Activated CD8-positive, alpha-beta memory T cell treated with anti-CD3 and anti-CD28 coated beads, Interleukin-2, amount 50 U/mL, for 1 hour (primary cell): Measurements from ENCODE around the gene MAP7D2.
A peak's percentile ranks its signal among the peaks of the same experiment; 100 is the strongest.

Source experiments
- DNase-seq: peaks from one replicate; pipeline ENCODE4 v3.0.0-alpha.2; 2020; ENCODE audit errors: extremely low read depth

Gene MAP7D2

DNA sequence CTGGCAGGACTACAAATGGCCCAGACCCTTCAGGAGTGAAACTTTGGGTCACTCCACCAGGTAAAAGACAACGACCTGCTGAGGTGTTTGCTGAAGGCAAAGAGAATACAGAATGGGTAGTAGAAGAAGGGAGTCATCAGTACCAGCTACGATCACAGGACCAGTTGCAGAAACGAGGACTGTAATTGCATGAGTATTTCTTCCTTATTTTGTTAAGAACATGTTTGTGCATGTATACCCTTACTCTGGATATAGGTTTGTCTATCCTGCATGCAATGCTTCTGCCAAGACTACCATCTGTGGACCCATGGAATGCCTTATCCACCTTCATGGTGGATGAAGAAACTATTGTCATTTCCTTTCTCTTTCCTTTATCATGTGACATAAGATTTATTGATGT lies 77.7 kb downstream of the MAP7D2 start:
- DNase-seq = no peak

DNA sequence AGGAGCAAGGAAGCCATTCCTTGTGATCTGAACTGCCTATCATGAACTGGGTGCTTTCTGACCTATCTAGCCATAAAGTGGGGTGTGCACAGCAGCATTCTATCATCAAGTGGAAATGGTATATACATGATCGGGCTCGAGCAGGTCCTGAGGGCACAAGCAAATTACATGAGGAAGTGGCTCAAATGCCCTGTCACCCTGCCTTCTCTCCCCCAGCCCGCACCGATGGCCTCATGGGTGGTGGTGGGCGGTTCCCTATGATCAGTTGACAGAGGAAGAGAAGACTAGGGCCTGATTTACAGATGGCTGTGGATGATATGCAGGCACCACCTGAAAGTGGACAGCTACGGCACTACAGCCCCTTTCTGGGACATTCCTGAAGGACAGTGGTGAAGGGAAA lies 79.5 kb downstream of the MAP7D2 start:
- no peak for DNase-seq

DNA sequence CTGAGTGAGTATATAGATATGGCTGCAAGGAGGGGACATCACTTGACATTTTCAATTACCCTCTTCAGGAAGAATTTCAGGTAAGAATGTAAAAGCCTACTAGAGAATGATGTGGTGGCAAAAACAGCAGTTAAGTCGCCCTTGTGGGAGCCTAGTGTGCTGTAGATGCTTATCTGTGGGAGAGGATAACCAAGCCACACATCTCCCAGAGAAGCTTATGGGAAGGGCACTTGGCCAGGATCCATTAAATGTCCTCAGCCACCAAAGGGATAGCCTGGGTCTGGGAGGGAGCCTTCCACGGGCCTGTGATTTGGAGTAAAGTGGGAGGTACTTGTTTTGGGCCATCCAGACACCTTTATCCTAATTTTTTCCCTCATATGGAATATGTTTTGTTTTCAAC lies 84.5 kb downstream of the MAP7D2 start:
- no peak for DNase-seq

DNA sequence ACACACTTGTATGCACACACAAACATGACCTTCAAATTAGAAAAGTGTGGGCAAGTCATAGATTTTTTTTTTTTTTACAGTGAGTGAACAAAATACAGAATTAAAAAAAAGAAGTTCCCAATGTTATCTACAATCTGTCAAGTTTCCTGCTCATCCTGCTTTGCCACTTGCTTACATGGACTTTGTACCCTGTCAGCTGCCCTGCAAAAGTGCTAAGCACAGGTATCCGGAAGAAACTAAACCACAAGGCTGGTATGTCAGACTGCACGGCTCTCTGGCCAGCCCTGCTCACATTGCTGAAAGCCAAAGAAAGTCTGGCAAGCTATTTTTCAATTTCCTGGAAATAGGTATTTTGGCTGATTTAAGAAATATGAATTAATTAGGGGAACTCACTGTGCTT lies 87.0 kb downstream of the MAP7D2 start:
- DNase-seq = no peak

DNA sequence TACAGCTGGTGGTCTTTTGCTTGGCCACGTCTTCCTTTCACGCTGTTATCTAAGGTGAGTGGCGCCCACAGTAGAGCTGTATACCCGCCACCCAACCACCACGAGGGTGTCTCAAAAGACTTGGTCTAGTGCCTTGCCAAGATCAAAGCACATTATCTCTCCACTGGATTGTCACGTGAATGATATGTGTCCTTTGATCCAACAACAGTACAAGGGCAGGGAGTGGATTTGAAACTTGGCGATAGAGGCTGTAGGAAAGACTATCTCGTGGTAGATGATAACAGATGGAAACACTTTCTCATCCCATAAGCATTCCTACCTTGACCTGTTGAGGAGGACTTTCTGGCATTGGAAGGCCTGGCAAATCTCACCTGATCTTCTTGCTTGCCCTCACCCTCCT lies 88.1 kb downstream of the MAP7D2 start:
- DNase-seq = no peak

DNA sequence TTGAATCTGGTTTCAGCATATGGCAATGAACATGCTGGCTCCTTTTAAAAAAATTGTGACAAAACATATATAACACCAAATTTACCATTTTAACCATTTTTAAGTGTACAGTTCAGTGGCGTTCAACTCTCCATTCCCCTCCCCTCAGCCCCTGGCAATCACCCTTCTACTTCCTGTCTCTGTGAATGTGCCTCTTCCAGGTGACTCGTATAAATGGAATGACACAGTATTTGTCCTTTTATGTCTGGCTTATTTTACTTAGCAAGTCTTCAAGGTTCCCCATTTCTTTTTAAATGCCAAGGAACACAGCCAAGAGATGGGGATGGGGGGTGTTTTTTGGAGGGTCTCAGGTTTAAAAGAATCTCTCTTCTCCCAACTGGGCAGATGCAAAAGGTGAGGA lies 90.4 kb downstream of the MAP7D2 start:
- DNase-seq = no peak

DNA sequence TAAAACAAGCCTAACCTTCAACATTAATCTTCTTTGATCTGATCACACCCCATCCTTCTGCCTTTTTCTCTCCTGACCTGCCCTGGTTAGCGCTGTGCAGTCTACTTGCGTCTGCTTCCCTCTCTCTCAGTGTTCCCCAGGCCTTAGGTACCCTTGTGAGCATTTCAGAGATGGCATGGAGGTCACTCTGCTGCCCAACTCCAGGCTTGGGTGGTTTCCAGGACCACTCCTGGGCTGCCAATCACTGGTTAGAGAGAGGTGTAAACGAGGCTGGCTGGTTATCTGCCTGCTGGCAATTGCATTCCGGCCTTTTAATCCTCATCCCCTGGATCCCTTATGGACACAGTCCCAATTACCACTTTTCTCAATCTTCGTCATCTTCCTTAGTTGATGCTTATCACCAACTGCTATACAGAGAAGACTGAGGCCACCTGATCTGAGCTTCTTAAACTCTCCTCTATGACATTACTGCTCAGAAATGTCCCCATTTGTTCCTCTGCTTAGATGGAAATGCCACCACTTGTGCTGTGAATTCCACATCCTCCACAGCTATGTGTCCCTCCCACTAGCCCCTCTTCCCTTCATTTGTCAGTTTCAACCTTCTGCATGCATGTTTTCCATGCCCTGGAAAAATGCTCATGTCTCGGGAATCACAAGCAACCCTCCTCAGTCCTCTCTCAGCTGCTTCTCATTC lies 96.9 kb downstream of the MAP7D2 start:
- DNase-seq = no peak

DNA sequence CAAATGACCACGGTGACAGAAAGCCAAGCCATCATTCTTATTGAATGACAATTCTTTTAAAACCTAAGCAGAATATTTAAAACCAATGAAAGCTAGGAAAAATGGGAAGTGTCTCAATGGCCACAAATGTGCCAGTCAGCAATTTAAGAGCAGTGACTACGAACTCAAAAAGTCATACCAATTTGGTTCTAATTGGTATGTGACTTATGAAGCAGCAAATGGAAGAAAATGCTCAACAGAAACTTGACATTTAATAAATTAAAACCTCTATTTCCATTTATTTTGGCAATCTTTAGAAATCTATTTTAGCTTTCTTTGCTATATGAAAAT lies 100.1 kb downstream of the MAP7D2 start:
- no peak for DNase-seq

DNA sequence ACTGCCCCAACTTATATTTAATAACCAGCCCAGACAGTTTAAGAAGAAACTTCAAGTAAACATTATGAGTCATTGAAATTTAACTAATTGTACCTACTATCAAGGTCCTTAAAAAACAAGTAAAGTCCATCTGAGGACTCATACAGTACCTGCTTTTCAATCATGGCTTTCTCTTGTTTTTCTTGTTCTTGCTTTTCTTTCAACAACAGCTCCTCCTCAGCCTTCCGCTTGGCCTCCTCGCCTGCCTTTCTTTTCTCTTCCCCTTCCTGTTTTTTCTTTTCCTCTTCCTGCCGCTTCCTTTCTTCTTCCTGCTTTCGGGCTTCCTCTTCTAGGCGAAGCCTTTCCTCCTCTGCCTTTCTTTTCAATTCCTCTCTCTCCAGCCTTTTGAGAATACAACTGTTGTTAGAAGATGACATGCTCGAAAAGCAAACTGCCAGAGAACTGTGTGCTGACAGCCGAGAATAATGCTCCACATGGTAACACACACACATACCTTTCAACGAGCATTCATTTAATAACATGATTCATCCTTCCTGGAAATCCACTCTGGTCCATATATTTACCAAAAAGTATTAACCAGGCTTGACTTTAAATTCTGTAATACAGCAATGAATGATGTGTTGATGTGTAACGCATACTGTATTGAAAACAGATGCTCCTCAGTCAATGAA lies 100.6 kb downstream of the MAP7D2 start:
- DNase-seq = no peak

DNA sequence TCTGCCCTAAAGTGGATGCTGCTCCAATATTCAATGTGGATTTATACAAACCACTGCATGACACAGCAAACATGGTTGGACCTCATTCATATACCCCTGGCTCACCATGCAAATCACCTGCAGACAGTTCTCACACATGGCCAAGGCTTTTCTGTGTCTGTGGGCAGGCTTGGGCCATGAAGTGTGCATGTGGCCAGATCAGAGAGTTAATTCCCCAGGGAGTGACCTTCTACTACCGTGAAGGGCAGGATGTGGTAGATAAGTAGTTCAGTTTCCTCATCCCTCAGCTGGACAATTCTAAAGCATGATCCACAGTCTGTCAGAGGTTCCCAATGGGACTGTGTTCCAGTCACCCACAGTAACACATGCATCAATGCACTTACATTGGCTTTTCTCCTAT lies 101.3 kb downstream of the MAP7D2 start:
- no peak for DNase-seq

DNA sequence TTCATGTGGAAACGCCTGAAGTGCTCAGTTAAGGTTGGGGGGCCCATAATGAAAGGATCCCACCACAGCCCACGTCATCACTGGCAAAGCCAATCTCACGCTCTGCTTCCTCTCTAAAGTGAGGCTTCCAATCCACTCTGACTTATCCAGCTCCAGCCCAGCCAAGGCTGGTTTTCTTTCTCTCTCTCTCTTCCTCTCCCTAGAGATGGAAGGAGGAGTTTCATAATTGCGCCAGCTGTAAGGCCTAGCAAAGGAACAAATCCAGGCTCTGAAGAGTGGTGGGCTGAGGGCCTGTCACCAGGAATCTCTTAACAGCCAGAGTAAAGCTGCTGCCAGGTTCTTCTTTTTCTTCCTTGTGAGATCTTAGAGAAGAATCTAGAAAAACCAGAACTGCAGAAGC lies 105.1 kb downstream of the MAP7D2 start:
- no peak for DNase-seq

DNA sequence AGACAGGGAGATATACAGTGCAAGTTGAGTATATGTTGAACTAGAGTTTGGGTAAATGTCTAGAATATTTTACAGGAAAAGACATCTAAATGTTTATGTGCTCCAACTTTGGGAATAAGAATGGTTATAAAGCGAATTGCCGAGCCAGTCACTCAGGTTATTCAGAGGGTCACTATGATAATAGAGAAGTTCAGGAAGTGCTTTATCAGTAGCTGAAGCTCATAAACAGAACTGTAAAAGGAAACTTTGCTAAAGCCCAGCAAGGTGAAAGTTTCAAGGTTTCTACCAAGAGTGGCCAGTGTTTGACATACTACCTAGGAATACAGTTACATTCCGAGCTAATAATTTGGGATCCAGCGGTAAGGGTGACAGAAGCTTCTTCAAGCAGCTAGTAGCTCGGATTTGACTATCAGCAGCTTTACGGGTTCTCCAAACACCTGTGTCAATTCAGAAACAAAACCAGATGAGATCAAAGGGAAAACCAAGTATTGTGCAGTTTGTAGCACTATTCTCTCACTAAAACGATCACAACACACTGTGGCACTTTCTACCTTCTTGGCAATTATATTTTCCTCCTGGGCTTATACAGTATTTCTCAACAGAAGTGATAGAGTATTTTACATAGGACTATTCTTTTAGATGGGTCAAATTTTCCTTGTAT lies 108.6 kb downstream of the MAP7D2 start:
- DNase-seq = no peak

DNA sequence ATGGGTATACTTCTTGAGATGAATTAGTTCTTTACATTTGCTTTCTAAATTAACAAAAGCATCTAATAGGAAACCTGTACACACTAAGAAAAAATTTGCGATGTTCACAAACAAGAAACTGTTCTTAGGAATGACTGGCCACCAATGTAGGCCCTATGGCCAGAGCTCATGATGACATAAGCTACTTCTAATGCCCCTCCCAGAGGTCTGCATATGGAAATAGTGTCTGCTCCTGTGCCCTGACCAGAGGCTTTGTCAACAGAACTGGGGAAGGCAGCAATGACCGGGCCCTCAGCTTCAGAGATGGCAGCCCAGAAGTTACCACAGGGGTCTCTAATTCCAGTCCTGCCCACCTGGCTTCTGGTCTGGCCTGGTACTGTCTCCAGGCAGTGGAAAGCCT lies 110.8 kb downstream of the MAP7D2 start:
- no peak for DNase-seq

DNA sequence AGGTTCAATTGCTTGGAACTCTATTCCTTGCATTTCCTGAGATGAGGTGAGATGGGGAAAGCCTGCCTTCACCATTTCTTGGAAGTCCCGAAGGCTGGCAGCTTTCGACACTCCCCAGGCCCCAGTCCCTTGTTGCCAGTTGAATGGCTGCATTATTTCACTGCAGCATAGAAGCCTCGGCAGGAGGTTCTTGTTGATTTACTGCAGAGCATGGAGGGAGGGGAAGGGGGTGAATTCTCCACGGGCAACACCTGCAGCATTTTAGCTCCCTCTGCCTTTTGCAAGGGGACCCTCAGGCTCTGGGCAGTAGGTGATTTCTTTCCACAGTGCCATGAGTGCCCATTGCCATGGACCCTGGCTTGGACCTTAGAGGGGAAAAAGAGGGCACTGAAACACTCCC lies 115.1 kb downstream of the MAP7D2 start:
- DNase-seq = no peak

DNA sequence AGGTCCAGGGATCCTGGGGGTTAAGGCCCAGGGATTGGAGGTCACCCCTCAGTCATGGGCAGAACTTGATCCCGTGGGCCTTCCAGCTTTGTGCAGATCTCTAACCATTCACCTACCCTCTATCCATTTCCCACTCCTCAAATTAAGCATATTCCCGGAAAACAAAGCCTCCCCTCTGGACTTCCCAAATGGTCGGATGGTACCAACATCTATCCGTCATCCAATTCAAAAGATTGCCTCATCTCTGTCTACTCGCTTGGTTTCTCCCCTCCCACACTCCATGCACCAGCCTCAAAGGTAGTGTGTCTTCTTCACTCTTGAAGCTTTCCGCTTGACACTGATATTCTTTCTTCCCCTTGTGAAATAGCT lies 125.4 kb downstream of the MAP7D2 start:
- DNase-seq = no peak

DNA sequence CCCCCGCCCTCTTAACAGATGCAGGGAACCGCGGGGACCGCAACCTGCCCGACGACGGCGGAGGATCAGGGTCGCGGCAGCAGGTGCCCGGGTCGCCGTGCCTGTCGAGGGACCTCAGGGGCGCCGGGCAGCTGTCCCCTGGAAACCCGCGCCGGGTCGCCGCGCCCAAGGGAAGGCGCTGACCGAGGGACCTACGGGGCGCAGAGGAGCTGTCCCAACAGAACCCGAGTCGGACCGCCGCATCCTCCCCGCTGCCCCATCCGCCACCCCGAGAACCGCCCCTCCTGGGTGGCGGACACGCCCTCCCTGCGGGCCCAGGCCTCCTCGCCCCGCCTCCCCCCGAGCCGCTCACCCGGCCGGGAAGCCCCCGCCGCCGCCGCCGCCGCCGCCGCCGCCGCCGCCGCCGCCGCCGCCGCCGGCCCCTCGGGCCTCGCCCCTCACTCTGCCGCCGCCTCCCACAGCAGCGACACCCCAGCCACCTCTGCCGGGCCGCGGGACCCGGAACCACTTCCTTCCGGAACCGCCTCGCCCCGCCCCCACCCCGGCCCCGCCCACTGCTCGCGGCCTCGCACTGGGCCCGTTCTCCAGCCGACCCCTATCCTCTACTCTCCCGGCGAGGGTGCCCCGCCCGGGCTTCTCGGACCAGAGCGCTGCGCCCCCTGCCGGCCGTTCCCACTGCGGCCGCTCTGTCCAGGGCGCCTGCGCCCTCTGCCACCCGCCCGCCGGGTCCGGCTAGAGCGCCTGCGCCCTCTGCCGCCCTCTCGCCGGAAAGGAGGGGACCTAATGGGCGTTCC lies 126.0 kb downstream of the MAP7D2 start, which contains the start of gene BCLAF3:
Gene BCLAF3, minus strand, starts transcription at position 506 of the 794 bp plus-strand sequence. CDS start 20,797 bp downstream, outside the sequence.
- peak; percentile 50 for DNase-seq

DNA sequence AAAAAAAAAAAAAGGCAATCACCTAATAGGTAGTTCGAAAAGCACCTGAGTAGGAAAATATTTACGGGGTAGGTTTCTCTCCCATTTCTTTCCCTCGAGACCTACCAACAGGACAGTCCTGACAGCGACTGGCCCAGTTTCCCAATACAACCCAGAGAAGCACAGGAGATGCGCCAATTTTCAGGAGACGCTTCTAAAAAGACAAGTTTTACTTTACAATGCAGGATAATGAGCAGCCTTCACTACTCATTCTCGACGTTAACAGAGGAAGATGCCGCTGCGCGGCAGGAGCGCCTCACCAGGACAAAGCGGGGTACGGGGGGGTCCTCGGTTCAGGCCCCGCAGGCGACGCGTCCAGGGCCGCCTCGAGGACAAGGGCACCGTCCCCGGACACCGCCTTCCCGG lies 126.6 kb downstream of the MAP7D2 start:
- DNase-seq = no peak

DNA sequence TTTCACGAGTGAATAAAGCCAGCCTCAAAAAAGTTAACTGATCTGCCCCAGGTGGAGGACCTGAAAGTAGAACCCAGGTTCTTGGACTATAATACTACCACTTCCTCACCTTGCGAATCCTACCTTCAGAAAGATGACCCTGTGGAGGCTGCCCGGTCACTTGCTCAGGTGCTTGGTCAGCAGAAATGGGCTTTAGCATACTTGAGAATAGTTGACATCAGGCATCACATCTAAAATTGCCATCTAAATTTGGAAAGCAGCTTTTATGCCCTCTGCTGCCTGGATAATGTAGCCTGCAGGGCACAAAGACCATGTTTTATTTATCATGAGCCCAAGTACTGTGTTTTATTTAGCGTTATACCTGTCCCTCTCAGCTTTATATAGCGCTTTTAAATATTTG lies 128.9 kb downstream of the MAP7D2 start:
- no peak for DNase-seq

DNA sequence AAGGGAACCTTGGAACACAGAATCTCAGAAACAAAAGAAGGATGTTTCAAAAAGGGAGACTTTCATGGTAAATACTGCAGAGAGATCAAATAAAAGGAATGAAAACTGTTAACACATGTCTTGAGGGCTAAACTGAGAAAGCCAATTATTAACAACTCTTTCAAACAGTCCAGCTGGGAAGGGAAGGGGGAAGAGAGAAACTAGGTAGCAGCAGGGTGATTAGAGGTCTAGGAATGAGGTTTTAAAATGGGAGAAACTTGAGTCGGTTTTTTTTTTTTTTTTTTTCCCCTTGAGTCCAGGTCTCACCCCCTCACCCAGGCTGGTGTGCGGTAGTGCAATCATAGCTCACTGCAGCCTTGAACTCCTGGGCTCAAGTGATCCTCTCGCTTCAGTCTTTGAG lies 130.2 kb downstream of the MAP7D2 start:
- no peak for DNase-seq

DNA sequence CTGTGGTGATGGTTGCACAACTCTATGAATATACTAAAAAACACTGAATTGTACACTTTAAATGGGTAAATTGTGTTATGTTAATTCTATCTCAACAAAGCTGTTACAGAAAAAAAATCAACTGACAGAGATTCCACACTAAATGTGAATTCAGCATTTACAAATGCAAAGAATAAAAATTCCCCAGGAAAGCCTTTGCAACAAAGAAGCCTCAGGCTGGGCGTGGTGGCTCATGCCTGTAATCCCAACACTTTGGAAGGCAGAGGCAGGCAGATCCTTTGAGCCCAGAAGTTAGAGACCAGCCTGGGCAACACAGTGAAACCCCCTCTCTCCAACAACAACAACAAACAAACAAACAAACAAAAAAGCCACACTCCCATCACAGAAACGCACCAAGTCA lies 134.8 kb downstream of the MAP7D2 start:
- no peak for DNase-seq

DNA sequence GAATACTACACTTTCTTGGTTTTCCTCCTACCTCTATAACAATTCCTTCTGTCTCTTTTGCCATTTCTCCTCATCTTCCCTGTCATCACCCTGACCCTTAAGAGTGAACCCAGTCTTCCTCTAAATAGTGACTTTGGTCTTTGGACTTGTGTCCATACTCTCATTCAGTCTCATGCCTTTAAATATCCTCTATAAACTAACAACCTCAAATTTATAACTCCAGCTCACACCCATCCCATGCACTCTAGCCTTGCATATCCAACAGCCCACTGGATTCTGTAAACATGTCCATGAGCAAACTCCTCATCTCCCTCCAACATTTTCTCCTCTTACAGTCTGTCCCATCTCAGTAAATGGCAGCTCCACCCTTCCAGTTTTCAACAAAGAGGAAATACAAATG lies 140.9 kb downstream of the MAP7D2 start:
- no peak for DNase-seq

DNA sequence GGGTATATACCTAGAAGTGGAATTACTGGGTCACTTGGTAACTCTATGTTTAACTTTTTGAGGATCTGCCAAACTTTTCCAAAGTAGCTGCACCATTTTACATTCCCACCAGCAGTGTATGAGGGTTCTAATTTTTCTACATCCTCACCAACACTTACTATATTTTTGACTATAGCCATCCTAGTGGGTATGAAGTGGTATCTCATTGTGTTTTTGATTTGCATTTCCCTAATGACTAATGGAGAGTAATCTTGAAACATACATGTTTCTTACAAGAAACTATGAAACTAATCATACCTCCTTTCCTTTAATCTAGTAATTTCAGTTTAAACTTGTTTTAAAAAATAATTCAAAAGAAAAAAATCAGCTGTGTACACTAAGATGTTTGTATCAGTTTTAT lies 143.7 kb downstream of the MAP7D2 start:
- DNase-seq = no peak

DNA sequence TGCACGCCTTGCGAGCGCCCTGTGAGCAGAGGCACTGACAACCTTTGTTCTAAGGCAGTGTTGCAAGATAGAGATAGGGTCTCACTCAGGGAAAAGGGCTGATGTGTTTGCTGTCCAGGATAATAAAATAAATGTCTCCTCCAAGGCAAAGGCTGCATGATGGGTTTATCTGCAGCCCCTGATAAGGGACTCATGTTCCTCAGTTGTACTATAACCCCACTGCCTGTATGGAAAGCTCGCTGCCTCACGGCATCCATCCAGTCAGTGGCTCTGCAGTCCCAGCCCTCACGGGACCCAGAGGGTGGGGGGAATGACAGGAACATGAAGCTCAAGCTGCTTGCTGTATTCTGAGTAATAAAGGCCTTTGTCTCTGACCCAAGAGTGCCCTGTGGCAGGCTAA lies 148.4 kb downstream of the MAP7D2 start:
- no peak for DNase-seq
